NCI-H1048 (cell line): ENCODE data around the gene SOS1.
"Not testable (repeated sequence)": the region's sequence is repeated elsewhere in the genome, so short reads cannot be mapped to it uniquely, and the experiment has no call there.

Experiments
- DNase-seq: peaks from one replicate; lab custom pipeline; 2025; lab: John Stamatoyannopoulos, UW

Gene SOS1

DNA sequence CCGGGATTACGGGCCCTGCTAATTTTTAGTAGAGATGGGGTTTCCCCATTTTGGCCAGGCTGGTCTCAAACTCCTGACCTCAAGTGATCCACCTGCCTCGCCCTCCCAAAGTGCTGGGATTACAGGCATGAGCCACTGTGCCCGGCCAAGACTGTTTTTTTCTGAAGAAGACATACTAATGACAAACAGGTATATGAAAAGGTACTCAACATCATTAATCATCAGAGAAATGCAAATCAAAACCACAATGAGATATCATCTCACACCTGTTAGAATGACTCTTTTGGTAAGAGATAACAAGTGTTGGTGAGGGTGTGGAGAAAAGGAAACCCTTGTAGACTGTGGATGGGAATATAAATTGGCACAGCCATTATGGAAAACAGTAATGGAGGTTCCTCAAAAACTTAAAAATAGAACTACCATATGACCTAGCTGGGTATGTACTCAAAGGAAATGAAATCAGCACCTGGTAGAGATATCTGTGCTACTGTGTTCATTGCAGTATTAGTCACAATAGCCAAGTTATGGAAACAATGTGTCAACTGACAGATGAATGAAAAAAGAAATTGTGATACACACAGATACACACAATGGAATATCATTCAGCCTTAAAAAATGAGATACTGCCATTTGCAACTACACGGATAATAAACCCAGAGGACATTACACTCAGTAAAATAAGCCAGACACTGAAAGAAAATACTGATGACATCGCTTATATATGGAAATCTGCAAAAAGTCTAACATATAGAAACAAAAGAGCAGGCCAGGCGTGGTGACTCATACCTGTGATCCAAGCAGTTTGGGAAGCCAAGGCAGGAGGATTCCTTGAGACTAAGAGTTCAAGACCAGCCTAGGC, 20.8 kb downstream of the SOS1 start:
- no peak for DNase-seq

DNA sequence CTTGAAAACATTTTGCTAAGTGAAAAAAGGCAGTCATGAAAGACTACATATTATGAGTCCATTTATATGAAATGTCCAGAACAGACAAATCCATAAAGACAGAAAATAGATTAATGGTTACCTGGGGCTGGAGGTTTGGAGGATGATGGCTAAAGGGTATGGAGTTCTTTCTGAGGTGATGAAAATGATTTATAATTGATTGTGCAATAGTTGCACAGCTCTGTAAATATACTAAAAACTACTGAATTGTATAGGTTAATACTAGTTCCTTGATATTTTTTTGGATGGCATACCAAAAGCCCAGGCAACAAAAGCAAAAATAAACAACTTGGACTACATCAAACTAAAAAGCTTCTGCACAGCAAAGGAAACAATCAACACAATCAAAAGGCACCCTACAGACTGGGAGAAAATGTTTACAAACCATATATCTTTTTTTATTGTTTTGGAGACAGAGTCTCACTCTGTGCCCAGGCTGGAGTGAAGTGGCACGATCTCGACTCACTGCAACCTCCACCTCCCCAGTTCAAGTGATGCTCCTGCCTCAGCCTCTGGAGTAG, 21.5 kb downstream of the SOS1 start:
- DNase-seq, result no peak

DNA sequence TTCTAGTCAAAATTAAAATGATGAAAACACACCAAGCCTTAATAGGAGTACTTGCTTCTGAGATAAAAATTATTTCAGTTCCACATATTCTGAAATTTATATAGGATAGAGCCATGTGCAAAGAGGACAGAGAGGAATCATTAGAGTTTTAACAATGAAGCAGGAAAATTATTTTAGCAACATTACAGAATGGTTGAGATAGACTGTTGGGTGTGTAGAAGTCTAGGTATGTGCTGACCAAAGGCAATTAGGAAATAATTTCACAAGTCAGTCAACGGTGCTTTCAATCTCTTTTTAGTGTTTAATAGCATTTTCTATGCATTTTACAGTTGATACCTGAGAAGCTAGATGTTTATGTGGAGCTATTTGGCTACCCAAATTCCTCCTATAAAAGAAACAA, 25.2 kb downstream of the SOS1 start:
- no peak for DNase-seq

DNA sequence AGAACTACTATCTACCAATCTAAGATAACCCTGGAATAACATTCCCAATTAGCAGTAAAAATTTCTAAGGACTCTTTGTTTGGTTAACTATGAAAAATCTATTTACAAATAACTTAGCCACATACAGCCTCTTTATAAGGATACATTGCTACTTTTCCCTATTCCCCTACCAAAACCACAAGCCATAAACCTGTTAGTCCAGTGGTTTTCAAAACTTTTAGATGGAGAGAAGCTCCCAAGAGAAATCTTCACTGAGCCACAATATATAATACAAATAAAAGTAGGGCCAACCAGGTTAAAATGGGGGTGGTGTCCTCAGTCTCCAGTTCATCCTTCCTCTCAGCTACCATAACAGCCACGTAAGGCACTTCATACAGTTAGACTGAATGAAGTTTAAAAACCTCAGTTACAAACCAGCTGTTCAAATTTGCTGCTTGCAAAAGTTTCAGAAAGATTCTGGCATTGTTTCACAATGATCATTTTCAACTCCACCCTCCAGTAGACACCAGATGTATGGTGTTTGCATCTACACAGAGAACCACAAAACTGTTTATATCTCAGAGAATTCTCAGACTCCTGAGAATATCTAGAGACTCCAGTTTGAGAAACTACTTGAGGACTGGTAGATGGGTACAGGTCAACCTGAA, 26.0 kb downstream of the SOS1 start:
- no peak for DNase-seq

DNA sequence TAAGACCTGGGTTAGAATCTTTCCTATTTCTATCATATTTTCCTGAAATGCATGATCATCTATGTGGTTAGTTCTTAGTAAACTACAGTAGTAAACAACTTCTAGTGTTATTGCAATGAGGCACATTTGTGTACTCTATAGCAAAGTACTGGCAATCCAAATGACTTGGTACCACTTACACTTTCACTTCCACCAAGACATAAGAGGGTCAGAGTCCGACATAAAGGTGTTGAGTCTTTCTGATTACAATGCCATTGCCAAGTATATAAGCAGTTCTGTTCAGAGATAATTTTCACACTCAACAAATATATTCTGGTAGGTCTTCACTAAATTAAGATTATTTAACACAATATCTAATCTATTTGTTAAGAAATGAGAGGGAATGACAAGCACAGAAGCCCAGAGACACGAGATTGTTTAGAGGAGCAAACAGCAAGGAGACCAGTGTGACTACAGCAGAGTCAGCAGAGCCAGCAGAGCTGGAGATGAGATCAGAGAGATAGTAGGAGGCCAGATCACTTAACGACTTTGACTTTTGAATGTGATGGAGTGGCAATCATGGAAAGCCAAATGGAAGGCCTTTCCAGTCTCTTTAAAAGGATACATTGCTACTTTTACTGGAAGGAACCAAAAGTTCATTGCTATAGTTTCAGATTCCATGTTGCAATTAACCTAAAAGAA, 27.5 kb downstream of the SOS1 start:
- DNase-seq, result no peak

DNA sequence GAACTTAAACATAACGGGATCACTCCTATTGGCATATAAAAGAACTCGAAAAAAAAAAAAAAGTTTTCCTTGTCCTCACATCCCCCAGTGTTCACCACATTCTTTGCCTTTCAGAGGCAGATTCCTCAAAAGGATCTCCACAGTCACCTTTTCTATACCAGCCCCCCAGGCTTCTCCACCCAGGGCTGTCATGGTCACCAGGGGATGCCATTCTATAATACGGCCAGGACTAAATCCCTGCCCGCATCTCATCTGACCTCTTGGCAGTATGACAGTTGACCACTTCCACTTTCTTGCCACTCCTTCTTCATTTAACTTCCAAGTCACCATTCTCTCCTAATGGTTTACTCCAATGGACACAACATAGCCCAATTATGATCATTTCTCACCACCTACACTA, 29.3 kb downstream of the SOS1 start:
- DNase-seq, result no peak

DNA sequence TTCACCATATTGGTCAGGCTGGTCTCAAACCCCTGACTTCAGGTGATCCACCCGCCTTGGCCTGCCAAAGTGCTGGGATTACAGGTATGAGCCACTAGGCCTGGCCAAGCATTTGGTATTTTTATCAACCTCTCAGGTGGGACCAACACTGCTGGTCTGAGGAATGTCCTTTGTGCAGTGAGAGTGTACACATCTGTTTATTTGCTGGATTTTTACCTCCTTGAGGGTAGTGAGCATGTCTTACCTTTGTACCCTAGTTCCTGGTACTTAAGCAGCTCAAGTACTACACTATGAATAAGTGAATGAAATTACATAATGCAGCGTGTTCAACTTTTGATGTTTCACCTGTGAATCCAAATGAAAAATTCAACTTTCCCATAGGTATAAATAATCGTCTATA, 29.8 kb downstream of the SOS1 start:
- no peak for DNase-seq

DNA sequence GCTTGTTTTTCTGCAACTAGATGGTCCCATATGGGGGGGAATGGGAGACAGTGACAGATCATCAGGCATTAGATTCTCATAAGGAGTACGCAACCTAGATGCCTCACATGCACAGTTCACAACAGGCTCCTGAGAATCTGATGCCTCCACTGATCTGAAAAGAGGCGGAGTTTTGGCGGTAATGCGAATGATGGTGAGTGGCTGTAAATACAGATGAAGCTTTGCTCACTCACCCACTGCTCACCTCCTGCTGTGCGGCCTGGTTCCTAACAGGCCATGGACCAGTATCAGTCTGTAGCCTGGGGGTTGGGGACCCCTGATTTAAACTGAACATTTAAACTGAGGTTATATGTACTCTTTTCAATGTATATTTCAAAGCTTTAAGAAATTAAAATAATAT, 40.7 kb downstream of the SOS1 start:
- DNase-seq, result no peak

DNA sequence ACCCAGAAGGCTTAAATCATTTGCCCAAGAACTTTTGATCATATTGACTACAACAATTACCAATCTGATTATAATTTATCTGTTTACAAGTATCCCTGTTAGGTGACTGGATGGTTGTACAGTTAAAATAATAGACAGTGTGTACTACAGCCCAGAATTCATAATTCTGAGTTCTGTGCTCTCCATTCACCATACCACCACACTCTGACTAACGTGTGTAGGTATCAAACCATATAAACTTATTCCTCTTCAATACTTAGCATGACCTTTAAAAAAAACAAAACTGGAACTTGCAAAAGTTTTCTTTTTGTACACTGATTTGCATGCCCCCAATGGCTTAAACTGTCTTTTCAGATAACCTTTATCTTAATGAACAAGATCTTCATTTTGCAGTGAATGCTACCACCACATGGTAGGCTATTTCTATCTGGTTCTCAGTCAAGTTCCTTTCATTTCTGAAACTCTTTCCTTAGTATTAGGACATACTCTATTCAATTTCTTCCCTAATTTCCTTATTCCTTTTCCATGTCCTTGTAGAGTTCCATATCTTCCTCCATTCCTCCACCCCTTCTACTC, 50.9 kb downstream of the SOS1 start:
- DNase-seq, result no peak

DNA sequence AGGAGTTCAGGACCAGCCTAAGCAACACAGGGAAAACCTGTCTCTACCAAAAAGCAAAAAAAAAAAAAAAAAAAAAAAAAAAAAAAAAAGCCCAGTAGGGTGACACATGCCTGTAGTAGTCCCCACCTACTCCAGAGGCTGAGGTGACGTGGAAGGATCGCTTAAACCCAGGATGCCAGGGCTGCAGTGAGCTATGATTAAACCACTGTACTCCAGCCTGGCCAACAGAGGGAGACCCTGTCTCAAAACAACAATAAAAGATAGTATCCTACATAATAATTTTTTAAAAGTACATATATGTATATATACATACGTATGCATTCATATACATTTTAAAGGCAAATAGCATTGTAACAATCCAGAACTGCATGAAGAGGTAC, 51.7 kb downstream of the SOS1 start:
- no peak for DNase-seq

DNA sequence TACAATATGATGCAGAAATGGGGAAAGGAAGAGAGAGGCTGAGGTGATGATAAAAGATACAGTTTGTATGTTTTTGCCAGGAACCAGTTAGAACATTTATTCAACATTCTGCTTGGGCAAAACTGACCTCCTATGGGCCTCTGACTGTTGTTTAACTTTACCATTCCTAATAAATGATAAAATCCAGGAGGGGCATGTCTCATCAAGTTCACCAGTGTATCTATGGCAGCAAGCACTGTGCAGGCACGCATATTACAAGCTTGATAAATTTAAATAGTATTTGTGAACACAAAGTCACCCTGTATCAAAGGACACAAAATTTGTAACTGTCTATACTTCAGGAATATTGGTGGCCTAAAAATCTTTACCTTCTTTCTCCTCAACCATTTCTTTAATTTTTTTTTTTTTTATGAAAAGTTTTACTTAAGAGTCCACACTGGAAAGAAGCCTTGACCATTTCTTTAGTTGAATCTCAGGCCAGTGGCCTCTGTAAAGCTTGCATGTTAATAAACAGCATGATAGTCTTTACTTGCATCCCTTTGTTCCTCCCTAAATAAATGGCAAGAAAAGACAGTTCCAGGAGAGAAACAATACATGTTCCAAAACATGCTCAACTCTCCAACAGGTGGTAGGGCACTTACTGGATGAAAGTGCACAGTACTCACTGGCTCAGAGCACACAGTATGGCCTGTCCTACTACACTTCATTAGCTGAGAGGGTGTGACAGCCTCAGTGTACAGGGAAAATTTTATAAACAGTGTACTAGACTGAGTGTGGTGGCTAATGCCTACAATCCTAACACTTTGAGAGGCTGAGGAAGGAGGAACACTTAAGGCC, 52.3 kb downstream of the SOS1 start:
- no peak for DNase-seq

DNA sequence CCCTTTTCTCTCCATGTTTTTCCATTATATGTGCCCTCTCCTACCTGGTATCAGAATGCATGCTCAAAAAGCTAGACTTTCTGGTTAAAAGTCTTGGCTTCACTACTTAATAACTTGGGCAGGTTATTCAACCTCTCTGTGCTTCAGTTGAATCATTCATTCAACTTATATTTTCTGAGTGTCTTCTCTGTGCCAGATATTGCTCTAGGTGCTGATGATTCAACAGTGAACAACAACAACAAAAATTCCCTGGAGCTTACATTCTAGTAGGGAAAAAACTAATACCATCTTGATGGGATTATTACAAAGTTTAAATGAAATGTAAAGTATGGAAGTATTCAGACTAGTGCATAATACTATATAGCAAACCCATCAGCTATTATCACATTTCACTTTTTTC, 55.2 kb downstream of the SOS1 start:
- DNase-seq, result no peak

DNA sequence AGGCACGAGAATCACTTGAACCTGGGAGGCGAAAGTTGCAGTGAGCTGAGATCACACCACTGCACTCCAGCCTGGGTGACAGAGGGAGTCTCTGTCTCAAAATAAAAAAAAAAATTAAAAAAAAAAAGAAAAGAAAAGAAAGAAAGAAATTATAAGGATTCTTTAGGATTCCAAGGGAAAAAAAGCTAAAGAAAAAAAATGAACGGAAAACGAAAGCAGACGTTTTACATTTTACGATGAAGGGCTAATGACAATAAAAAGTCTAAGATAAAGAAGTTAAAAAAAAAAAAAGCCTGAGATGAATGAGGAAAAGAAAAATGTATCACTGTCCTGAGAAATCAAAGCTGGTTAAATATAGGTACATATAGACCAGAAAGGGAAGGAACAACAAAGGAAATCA, 58.5 kb downstream of the SOS1 start:
- no peak for DNase-seq

DNA sequence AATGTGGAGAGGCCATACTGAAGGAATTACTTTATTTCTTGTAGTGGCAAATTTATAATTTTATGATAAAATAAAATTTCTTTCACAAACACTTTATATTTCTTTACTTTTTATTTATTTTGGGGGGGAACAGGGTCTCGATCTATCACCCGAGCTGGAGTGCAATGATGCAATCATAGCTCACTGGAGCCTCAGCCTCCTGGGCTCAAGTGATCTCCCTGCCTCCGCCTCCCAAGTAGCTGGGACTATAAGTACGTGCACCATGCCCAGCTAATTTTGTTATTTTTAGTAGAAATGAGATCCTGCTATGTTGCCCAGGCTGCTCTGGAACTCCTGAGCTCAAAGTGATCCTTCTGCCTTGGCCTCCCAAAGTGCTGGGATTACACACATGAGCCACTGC, 59.6 kb downstream of the SOS1 start:
- no peak for DNase-seq

DNA sequence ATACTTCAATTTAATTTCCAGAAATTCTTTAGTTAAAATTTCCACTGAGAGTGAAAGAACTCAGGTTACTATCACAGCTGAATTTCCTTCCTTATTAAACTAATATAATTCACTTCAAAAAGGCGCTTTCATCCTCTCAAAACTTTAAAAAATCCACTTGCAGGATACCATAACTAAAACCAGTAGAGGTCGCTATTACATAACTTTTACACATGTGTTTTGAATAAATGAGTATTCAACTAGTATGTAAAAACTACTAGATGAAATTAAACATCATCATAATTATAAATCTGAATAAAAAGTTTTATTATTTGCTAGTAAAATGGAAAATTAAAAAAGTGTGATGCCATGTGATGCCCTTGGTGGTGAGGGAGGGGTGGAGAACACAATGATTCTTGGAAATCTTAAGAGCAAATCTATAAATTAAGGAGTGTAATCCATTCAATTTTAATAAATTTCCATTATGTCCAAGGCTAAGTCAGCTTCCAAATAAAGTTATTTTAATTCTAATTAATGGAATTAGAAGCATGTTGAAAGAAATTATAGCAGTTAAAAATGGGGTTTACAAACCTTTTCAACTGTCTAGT, 61.4 kb downstream of the SOS1 start:
- DNase-seq, result no peak

DNA sequence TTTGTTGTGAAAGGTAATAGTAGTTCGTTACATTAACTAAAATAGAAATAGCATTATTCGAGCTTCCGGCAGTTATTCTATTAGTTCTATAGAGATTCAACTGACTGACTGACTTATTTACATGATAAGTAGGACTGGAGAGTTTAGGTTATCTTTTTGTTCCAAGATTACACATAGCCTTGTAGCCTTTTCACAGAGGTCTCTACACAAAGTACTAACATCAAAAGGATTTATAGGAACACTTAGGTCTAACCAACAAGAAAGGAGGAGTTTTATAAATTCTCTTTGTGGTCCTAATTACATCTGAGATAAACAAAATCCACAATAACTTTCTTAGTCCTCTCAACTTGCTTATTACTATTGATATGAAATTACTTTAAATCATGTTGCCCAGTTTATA, 62.8 kb downstream of the SOS1 start:
- no peak for DNase-seq

DNA sequence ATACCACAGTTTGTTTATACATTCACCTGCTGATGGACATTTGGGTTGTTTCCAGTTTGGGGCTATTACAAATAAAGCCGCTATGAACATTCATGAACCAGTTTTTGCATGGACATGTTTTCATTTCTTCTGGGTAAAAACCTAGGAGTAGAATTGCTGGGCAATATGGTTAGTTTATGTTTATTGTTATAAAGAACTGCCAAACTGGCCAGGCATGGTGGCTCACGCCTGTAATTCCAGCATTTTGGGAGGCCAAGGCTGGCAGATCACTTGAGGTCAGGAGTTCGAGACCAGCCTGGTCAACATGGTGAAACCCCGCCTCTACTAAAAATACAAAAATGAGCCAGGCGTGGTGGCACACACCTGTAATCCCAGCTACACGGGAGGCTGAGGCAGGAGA, 68.2 kb downstream of the SOS1 start:
- not testable (repeated sequence) for DNase-seq

DNA sequence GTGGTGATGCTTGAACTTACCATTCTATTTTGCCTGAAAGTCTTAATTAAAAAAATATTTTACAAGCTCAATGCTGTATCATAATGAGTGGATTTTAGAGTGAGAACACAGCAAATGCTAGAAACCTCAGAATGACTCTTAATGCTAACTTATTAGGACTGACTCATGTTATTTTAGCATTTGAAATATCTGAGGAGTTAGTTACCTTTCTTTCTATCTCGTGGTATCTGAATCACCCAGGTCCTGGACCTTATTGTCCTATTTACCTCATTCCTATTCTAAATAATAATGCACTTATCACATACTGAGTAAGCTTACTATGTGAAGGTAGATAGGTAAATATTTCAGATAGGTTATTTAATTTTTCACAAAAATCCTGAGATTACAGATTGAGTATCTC, 70.7 kb downstream of the SOS1 start:
- DNase-seq, result no peak

DNA sequence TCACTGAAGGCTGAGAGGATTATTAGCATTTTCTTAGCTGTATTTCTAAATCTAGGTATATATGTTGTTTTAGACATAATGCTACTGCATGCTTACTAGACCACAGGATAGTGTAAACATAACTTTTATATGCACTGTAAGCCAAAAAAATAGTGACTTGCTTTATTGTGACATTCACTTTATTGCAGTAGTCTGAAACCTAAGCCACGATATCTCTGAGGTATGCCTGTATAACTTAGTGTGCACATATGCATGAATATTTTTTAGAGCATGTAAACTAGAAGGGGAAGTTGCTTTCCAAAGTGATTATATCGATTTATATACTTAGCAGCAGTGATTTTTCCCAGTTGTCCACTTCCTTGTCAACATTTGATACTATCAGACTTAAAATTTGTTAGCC, 81.8 kb downstream of the SOS1 start:
- DNase-seq, result no peak

DNA sequence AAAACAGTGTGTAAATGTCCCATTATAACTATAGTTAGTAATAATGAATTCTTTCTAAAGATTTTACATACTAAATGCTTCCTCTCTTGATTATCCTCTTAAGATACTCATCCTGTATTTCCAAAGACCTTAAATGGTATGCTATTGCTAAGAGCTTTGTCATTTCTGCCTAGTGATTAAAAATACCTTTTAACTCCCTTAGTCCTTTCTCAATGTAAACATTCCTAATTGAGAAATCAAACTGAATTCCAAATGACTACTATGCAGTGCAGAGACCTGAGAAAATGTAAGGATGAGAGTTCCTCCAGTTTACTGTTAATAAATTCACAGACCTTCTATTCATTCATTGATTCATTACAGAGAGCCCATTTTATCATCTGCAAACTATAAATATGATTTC, 86.9 kb downstream of the SOS1 start:
- DNase-seq, result no peak

DNA sequence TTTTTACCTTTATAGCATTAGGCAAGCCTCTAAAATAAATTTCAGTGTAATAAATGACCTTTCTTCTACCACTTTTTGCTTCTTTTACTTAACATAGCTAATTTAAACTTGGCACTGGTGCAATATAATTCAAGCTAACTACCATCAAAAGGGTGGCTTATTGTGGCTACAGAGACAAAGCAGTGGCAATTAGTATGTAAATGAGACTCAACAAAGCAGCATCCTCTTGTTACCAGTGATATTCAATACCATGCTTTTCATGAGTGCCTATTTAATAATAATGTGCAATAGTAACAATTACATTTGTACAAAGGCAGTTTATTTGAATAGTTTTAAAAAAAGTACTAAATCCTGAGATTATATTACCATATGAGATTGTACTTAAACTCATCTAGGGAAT, 93.4 kb downstream of the SOS1 start:
- DNase-seq, result no peak
